Measurements from ENCODE around the gene SMG1.
"Not testable (repeated sequence)": the region's sequence is repeated elsewhere in the genome, so short reads cannot be mapped to it uniquely, and the experiment has no call there.

Gene SMG1

GRCh38 chr16:18757960-18758660 is 168.1 kb downstream of the SMG1 start:
- not testable (repeated sequence) for DNase-seq

- not testable (repeated sequence) for DNase-seq
Observed at GRCh38 chr16:18756639-18757038, 169.6 kb downstream of the SMG1 start.
